Tibial nerve (tissue), 4 donors: ENCODE measurements around the gene ASB3. TPM values are rescaled to one million over a fixed set of nuclear protein-coding genes. Genes with fewer than 3 reads are reported as not detected.
A peak's percentile ranks its signal among the peaks of the same experiment; 100 is the strongest.

Experiments used
- DNase-seq, 2 donors: peaks; one replicate each; pipeline ENCODE4 v3.0.0-alpha.2; 2019; ENCODE audit warnings: low spot score in 2 of 2
- H3K27ac ChIP-seq, 4 donors: fragments of 200-600 bp; sonication (generic) in 3 of 4; one replicate each; pipeline ENCODE4 v1.5.1; 2017 to 2019; ENCODE audit warnings: mild to moderate bottlenecking in 1 of 4
- H3K27me3 ChIP-seq, 2 donors: fragments of 200-600 bp; sonication (generic) in 1 of 2; one replicate each; pipeline versions ENCODE4 v1.5.1 to v1.6.0; 2017 to 2019
- H3K36me3 ChIP-seq, 3 donors: fragments of 200-600 bp; sonication (generic); one replicate each; pipeline ENCODE4 v1.5.1; 2018 to 2019
- H3K4me1 ChIP-seq, 4 donors: fragments of 200-600 bp; sonication (generic) in 3 of 4; one replicate each; pipeline ENCODE4 v1.5.1; 2017 to 2019
- H3K4me3 ChIP-seq, 4 donors: fragments of 200-600 bp; sonication (generic) in 3 of 4; one replicate each; pipeline ENCODE4 v1.5.1; 2017 to 2019; ENCODE audit warnings: mild to moderate bottlenecking in 1 of 4, moderate library complexity in 1 of 4
- H3K9me3 ChIP-seq, 4 donors: fragments of 200-600 bp; sonication (generic) in 3 of 4; one replicate each; pipeline ENCODE4 v1.5.1; 2017 to 2019
- CTCF ChIP-seq, 5 experiments: fragments of 200-600 bp in 3 of 5; fragments of 450-650 bp in 2 of 5; sonication (generic) in 3 of 5; IDR thresholded peaks; one replicate each; pipeline ENCODE4 v1.5.1; 2016 to 2019; ENCODE audit warnings: antibody characterized with exemption in 5 of 5, mild to moderate bottlenecking in 3 of 5, moderate library complexity in 2 of 5
- EP300 ChIP-seq, 2 donors: sonication (generic); formaldehyde crosslinking; IDR thresholded peaks; one replicate each; pipeline ENCODE4 v1.6.1; 2017; ENCODE audit warnings: antibody characterized with exemption in 2 of 2, mild to moderate bottlenecking in 1 of 2
- POLR2A ChIP-seq, 2 donors: fragments of 450-650 bp; IDR thresholded peaks; one replicate each; pipeline ENCODE4 v1.6.1; 2017; ENCODE audit warnings: antibody characterized with exemption in 2 of 2, mild to moderate bottlenecking in 2 of 2, moderate library complexity in 2 of 2
- WGBS, 2 donors: methylation state at CpG; one replicate each; pipeline ENCODE4 v1.1.5; 2018; 5-methylcytosine and 5-hydroxymethylcytosine counted together
- total RNA-seq, 4 donors: library from RNA; depleted of rRNA; stranded (reverse); fragments of >200 nt; gene quantifications; one replicate each; pipeline ENCODE4 v1.1.0, GENCODE V29; 2016

Gene ASB3
- total RNA-seq, 4 donors from 2014 or later, result 16.8 to 24.7 (median 17.3) TPM

DNA sequence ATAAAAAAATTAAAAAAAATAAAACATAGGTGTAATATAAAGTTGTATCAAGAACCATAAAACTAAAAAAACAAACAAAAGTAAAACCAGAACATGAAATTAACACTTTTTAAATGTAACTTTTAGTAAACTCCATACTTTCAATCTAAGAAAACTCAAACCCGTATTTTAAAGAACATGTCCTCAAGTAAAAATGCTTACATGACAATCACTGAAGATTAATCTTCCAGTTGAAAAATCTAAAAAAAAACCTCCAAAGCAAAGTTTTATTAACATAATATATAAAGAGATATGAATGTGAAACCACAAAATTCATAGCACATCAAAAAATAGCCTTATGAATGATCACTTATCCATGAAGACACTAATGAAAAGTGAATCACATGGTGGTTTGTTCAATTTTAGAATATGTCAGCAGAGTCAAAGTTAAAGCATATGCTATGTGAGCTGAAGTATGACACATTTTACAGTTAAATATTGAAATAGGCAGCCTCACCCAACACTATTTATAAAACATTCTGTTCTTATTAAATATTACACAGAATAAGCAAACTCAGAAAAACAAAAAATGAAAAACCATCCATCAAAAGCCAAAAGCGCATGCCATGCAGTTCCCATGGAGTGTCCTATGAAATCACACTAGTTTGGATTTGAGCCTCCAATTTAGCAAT lies 42.2 kb downstream of the ASB3 start:
- 91 to 94% methylated on average over 2 of the region's 2 CpGs for WGBS, 2 donors
- Histone ChIP-seq H3K4me1 (peaks cover 0 to 11% (median 0%) of the 10 kb centered on the region in 4 donors), H3K4me3 (no peak overlapping the region), H3K9me3 (no peaks in the 10 kb centered on the region), H3K36me3 (peaks cover 0 to 43% (median 2%) of the 10 kb centered on the region in 3 donors), H3K27ac (no peak overlapping the region), H3K27me3 (no peaks in the 10 kb centered on the region)
- no peak for DNase-seq
- TF ChIP-seq EP300 (IDR thresholded peaks at IDR 0.05) (no peak), CTCF (IDR thresholded peaks at IDR 0.05) (no peak), POLR2A (IDR thresholded peaks at IDR 0.05) (no peak)

DNA sequence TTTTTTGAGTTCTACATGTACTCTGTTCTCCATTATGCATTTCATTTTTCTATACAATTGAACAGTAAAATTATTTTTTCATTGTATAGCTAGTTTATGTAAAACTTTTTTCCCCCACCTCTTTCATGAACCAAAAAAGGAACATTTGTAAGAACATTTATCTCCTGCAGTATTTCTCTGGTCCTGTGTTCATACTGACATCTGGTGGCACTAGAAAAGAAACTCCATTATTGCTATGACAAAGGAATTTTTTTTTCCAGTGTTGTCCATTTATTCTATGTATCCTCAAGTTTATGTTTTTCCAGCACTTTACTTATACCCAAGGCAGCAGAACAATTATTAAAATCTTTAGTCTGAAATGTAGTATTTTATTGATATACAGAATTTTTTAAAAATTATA lies 46.6 kb downstream of the ASB3 start:
- Histone ChIP-seq H3K27ac (no peak overlapping the region), H3K27me3 (no peaks in the 10 kb centered on the region), H3K36me3 (peaks cover 0 to 9% (median 0%) of the 10 kb centered on the region in 3 donors), H3K4me1 (peaks cover 0 to 21% (median 4%) of the 10 kb centered on the region in 4 donors), H3K4me3 (no peak overlapping the region), H3K9me3 (no peaks in the 10 kb centered on the region)
- DNase-seq, result no peak
- TF ChIP-seq POLR2A (IDR thresholded peaks at IDR 0.05) (no peak), CTCF (IDR thresholded peaks at IDR 0.05) (peak in 1 of 5 experiments; percentile 4)

DNA sequence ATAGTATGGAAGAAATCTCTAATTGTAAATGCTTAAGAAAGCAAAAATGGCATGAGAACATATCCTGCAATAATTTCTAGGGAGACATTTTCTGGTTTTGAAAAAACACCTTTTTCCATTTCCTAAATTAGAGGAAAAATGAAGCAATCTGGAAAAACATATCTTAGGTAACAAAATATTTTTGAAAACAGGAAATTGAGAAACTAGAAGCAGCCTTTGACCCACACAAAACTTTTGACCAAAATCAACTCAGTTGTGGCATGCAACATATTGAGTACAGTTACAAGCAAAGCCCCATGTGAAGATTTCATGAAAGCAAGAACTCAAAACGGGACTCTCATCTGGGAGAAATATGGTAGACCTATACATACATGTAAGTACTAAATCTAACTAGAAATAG lies 47.7 kb downstream of the ASB3 start:
- no peak for DNase-seq
- TF ChIP-seq EP300 (IDR thresholded peaks at IDR 0.05) (no peak), POLR2A (IDR thresholded peaks at IDR 0.05) (no peak), CTCF (IDR thresholded peaks at IDR 0.05) (no peak)
- H3K27me3 ChIP-seq, result no peaks in the 10 kb centered on the region
- H3K9me3 ChIP-seq, result no peaks in the 10 kb centered on the region
- H3K4me3 ChIP-seq, result no peak overlapping the region
- H3K36me3 ChIP-seq, result peaks cover 0 to 9% (median 0%) of the 10 kb centered on the region in 3 donors
- H3K4me1 ChIP-seq, result peaks cover 0 to 21% (median 4%) of the 10 kb centered on the region in 4 donors
- H3K27ac ChIP-seq, result no peak overlapping the region
- WGBS, 2 donors, result 77 to 87% methylated on average over 1 of the region's 1 CpG

DNA sequence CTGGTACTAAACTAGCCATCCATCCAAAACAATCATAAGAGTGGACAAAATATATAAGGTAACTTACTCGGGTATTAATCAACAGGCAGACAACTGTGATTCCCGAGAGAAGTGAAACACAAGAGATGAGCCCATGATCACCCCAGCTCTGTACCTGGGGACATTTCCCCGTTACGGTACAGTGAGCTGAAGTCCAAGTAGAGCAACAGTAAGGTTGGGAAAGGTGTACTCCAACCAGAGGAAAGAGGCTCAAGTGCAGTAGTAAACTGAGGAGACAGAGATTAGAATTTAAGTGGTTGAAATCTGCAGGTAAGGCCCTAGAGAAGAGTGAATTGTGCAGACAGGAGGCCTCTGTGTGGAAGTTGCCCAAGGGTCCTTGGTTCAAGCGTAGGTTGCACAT lies 49.7 kb downstream of the ASB3 start:
- WGBS, 2 donors, result 96% methylated on average over 5 of the region's 5 CpGs
- Histone ChIP-seq H3K27ac (no peak overlapping the region), H3K4me1 (peaks cover 0 to 21% (median 4%) of the 10 kb centered on the region in 4 donors), H3K9me3 (no peaks in the 10 kb centered on the region), H3K27me3 (no peaks in the 10 kb centered on the region), H3K36me3 (peaks cover 0 to 5% (median 0%) of the 10 kb centered on the region in 3 donors), H3K4me3 (no peak overlapping the region)
- DNase-seq, result no peak
- no peak for TF ChIP-seq EP300 (IDR thresholded peaks at IDR 0.05)
- TF ChIP-seq CTCF (IDR thresholded peaks at IDR 0.05), result no peak
- TF ChIP-seq POLR2A (IDR thresholded peaks at IDR 0.05), result no peak

- H3K27ac ChIP-seq, result no peak overlapping the region
- 66 to 88% methylated on average over 1 of the region's 1 CpG for WGBS, 2 donors
- peaks cover 0 to 52% (median 0%) of the 10 kb centered on the region in 3 donors for H3K36me3 ChIP-seq
- H3K4me3 ChIP-seq, result no peak overlapping the region
- H3K27me3 ChIP-seq, result no peaks in the 10 kb centered on the region
- H3K9me3 ChIP-seq, result no peaks in the 10 kb centered on the region
- H3K4me1 ChIP-seq, result no peaks in the 10 kb centered on the region
- no peak for DNase-seq
- TF ChIP-seq CTCF (IDR thresholded peaks at IDR 0.05), result no peak
- TF ChIP-seq EP300 (IDR thresholded peaks at IDR 0.05), result no peak
- TF ChIP-seq POLR2A (IDR thresholded peaks at IDR 0.05), result no peak
Observed at GRCh38 chr2:53729143-53729762, 57.5 kb downstream of the ASB3 start.
